K562 (cell line): Measurements from ENCODE around the gene ABL1. TPM values are rescaled to one million over a fixed set of nuclear protein-coding genes. Genes with fewer than 3 reads are reported as not detected.

Experiments
- ATAC-seq: fragments of 200-7000 bp; cut with Tn5 transposase; 3 replicates; pipeline ENCODE4 v1.9.1; 2020; ENCODE audit warnings: moderate library complexity
- BruUV-seq: library from RNA; stranded (reverse); fragments of 400-500 nt; replicated peaks from 2 replicates; lab custom pipeline; 2021; lab: Mats Ljungman, UMichigan
- CTCF ChIA-PET: fragments of 300-600 bp; formaldehyde crosslinking; extraction: SDS; loops from one replicate; lab custom pipeline; 2021; ENCODE audit warnings: low intra/inter-chr PET ratio; lab: Yijun Ruan, JAX
- POLR2A ChIA-PET: fragments of 300-600, 350-650 bp; sonication (Branson Sonifier 250); formaldehyde crosslinking; extraction: SDS; loops from one replicate; lab custom pipeline; 2021; ENCODE audit warnings: antibody characterized with exemption, inconsistent platforms; lab: Yijun Ruan, JAX
- DNase-seq, 4 experiments: peaks; one replicate each; pipeline versions ENCODE4 v3.0.0 to v3.0.0-alpha.2; 2011 to 2018; ENCODE audit warnings: low spot score in 3 of 4, mixed read lengths in 3 of 4; ENCODE audit errors: extremely low read depth in 1 of 4
- FAIRE-seq: peaks from 2 replicates; lab custom pipeline; 2011; peaks lifted over from hg19 to GRCh38; lab: Jason Lieb, UNC
- H2AFZ ChIP-seq: 2 replicates; pipeline ENCODE4 v1.6.0; 2011; ENCODE audit warnings: low read depth, low read length, control low read depth, inconsistent platforms
- H3K27ac ChIP-seq: fragments of 200-600 bp; 3 replicates; pipeline ENCODE4 v1.8.0; 2011; ENCODE audit warnings: low read depth, mild to moderate bottlenecking, control low read depth, inconsistent platforms, low read length, moderate library complexity, mixed read lengths; ENCODE audit errors: extremely low read depth
- H3K27me3 ChIP-seq, 2 experiments: fragments of 300-600 bp in 1 of 2; 2 replicates in 1 of 2; 3 replicates in 1 of 2; pipeline versions ENCODE4 v1.6.0 to v1.8.0; 2011; ENCODE audit warnings: inconsistent platforms in 2 of 2, low read length in 2 of 2, mild to moderate bottlenecking in 1 of 2, mixed read lengths in 1 of 2, moderate library complexity in 1 of 2; ENCODE audit not compliant: control insufficient read depth in 2 of 2, insufficient read depth in 2 of 2
- H3K36me3 ChIP-seq: fragments of 300-600 bp; 3 replicates; pipeline ENCODE4 v1.8.0; 2011; ENCODE audit warnings: mild to moderate bottlenecking, low read length, inconsistent platforms; ENCODE audit not compliant: control insufficient read depth, insufficient read depth
- H3K4me1 ChIP-seq, 2 experiments: fragments of 200-600 bp in 1 of 2; replicated peaks in 1 of 2; 2 replicates in 1 of 2; 3 replicates in 1 of 2; pipeline versions ENCODE4 v1.5.1 to v1.8.0; 2011; ENCODE audit warnings: inconsistent platforms in 2 of 2, low read length in 2 of 2, mild to moderate bottlenecking in 1 of 2, mixed read lengths in 1 of 2, moderate library complexity in 1 of 2; ENCODE audit not compliant: control insufficient read depth in 2 of 2, insufficient read depth in 2 of 2
- H3K4me2 ChIP-seq: 2 replicates; pipeline ENCODE4 v1.6.1; 2011; ENCODE audit warnings: low read length, control low read depth, inconsistent platforms, mixed read lengths; ENCODE audit not compliant: insufficient read depth
- H3K4me3 ChIP-seq: fragments of 200-600 bp; sonication (generic), shearing (Covaris generic); 2 replicates; pipeline ENCODE4 v1.5.1; 2016; ENCODE audit warnings: control low read depth, inconsistent platforms
- H3K79me2 ChIP-seq: fragments of 200-600 bp; 3 replicates; pipeline ENCODE4 v1.8.0; 2011; ENCODE audit warnings: low read length, inconsistent platforms; ENCODE audit not compliant: control insufficient read depth, insufficient read depth
- H3K9ac ChIP-seq, 2 experiments: 2 replicates each; pipeline versions ENCODE4 v1.6.0 to v1.6.1; 2011; ENCODE audit warnings: low read depth in 2 of 2, low read length in 2 of 2, control low read depth in 1 of 2, inconsistent platforms in 1 of 2, mild to moderate bottlenecking in 1 of 2, mixed read lengths in 1 of 2; ENCODE audit not compliant: insufficient read depth in 1 of 2
- H3K9me1 ChIP-seq: one replicate; pipeline ENCODE4 v1.6.0; 2011; ENCODE audit warnings: inconsistent platforms, mild to moderate bottlenecking, low read length, moderate library complexity; ENCODE audit not compliant: control insufficient read depth, insufficient read depth
- H3K9me3 ChIP-seq: replicated peaks from 2 replicates; pipeline ENCODE4 v1.5.1; 2011; ENCODE audit warnings: low read depth, low read length, inconsistent platforms; ENCODE audit not compliant: control insufficient read depth, insufficient read depth
- H4K20me1 ChIP-seq: replicated peaks from 2 replicates; pipeline ENCODE4 v1.6.1; 2011; ENCODE audit warnings: low read length, inconsistent platforms, mixed read lengths; ENCODE audit not compliant: control insufficient read depth, insufficient read depth
- GTF2F1 ChIP-seq: IDR thresholded peaks from 2 replicates; pipeline ENCODE4 v1.6.1; 2011; ENCODE audit warnings: low read depth, low read length, improper control_type of control experiment
- LCOR ChIP-seq: sonication (generic); formaldehyde crosslinking; IDR thresholded peaks from 2 replicates; pipeline ENCODE4 v1.8.0; 2022; ENCODE audit warnings: mild to moderate bottlenecking, missing genetic modification reagents
- MAFK ChIP-seq: IDR thresholded peaks from 2 replicates; pipeline ENCODE4 v1.6.1; 2011; ENCODE audit warnings: low read length, improper control_type of control experiment
- MLX ChIP-seq, 2 experiments: fragments of 450-650 bp in 1 of 2; sonication (generic) in 1 of 2; formaldehyde crosslinking; conservative IDR thresholded peaks; 2 replicates each; pipeline versions ENCODE4 v1.4.0 to v1.8.1; 2020 to 2022; ENCODE audit warnings: mild to moderate bottlenecking in 1 of 2, missing genetic modification reagents in 1 of 2
- MYC ChIP-seq, 2 experiments: fragments of 250-450 bp in 1 of 2; sonication (Bioruptor Pico) in 1 of 2; IDR thresholded peaks; 2 replicates each; pipeline versions ENCODE4 v1.5.1 to v1.6.1; 2012 to 2021; ENCODE audit warnings: low read depth in 2 of 2, borderline replicate concordance in 1 of 2, improper control_type of control experiment in 1 of 2, low read length in 1 of 2, mild to moderate bottlenecking in 1 of 2, moderate library complexity in 1 of 2
- RCOR1 ChIP-seq, 2 experiments: IDR thresholded peaks; 2 replicates each; pipeline ENCODE4 v1.6.1; 2012; ENCODE audit warnings: low read depth in 2 of 2, low read length in 2 of 2, borderline replicate concordance in 1 of 2, improper control_type of control experiment in 1 of 2
- ZNF316 ChIP-seq: fragments of 450-650 bp; IDR thresholded peaks from 2 replicates; pipeline ENCODE4 v1.6.1; 2016
- ZNF584 ChIP-seq: fragments of 200-800 bp; sonication (Bioruptor generic); IDR thresholded peaks from 2 replicates; pipeline ENCODE4 v1.6.1; 2016; ENCODE audit warnings: low read depth, mild to moderate bottlenecking, missing genetic modification characterization, missing compliant biosample characterization
- WGBS: fragments of 100-300 bp; shearing (Covaris generic); methylation state at CpG from one replicate; pipeline ENCODE4 v1.1.6; 2016; ENCODE audit warnings: low coverage, mixed read lengths; ENCODE audit not compliant: insufficient coverage; ENCODE audit errors: missing lambda C conversion rate; 5-methylcytosine and 5-hydroxymethylcytosine counted together
- in situ Hi-C: fragments of 300-500 bp; cut with MboI; formaldehyde crosslinking; loops from 4 replicates; pipeline ENCODE4 v1.15.0; 2018; ENCODE audit warnings: inconsistent platforms, mixed read lengths
- intact Hi-C: fragments of 100-400 bp; cut with micrococcal nuclease; formaldehyde crosslinking; loops from 2 replicates; pipeline ENCODE4 v1.14.2; 2022
- polyA plus RNA-seq, 8 experiments: library from polyadenylated mRNA; depleted of rRNA in 4 of 8; stranded (reverse) in 5 of 8; unstranded in 3 of 8; fragments of >200 nt; fragmentation: Nextera tagmentation in 2 of 8; fragmentation: Illumina TruSeq in 1 of 8; extraction: Ambion mirVana in 2 of 8; extraction: Trizol in 1 of 8; gene quantifications; 2 replicates each; pipeline versions ENCODE4 v1.2.1 to v1.2.3, GENCODE V29; 2011 to 2014; ENCODE audit warnings: inconsistent platforms in 1 of 8, missing spikeins in 1 of 8
- total RNA-seq, 7 experiments: library from RNA; depleted of rRNA in 6 of 7; stranded (reverse); fragments of >200 nt in 6 of 7; fragmentation: Illumina TruSeq in 2 of 7; extraction: Trizol in 2 of 7; gene quantifications; 2 replicates each; pipeline versions ENCODE4 v1.2.1 to v1.2.3, GENCODE V29; 2011 to 2021; ENCODE audit warnings: low replicate concordance in 1 of 7
- TF ChIP-seq, protein P1 (sequence below): fragments of 450-650 bp; IDR thresholded peaks from 2 replicates; pipeline ENCODE4 v1.6.1; 2016; ENCODE audit warnings: missing biosample characterization, missing genetic modification characterization
- TF ChIP-seq, protein P2 (sequence below): sonication (generic); formaldehyde crosslinking; IDR thresholded peaks from 2 replicates; pipeline ENCODE4 v1.8.1; 2023; ENCODE audit warnings: mild to moderate bottlenecking, missing genetic modification reagents

The ABL1 gene
- total and polyA plus RNA-seq, 9 of the 15 experiments (the other 6 are each of a cell fraction or from before 2014, with no cell fraction given): 1.5 to 130 (median 37.8) TPM

DNA sequence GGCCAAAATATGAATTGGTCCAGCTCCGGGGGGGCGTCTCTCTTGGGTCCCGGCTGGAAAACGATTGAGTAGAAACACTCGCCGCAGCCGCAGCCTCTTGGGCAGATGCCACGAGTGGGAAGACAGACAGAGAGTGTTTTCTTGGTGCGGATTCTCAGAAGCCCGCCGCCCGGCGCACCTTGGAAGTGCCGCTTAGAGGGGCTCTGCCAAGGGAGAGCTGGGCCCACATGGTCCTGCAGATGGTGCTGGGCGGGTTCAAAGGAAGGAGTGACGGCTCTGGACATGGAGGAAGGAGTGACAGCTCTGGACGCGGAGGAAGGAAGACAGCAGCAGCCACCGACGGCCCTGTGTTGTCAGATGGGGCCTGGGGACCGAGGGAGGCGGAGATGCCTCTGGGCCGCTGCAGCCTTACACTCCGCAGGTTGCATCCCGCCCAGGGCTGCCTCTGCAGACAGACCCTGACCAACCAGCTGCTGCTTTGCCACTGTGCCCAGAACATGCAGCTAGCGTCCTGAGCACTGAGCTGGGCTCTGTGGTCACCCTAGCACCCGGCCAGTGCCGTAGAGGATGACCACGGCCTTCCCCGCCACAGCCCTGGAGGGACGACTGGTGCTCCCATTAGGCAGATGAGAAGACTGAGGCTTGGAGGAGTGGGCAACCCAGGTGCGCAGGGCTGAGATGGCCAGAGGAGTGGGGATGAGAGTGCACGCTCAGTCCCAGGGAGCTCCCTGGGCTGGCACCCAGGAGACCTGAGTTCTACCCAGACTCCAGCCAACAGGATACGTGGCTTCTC, 82.3 kb downstream of the ABL1 start:
- Histone ChIP-seq H2AFZ (no peak overlapping the region), H3K79me2 (no peaks in the 10 kb centered on the region), H4K20me1 (peaks cover 93% of the 10 kb centered on the region)
- intact Hi-C loops: no loop called here
- TF ChIP-seq MYC (IDR thresholded peaks at IDR 0.05; ENCODE audit: low read depth, low read length) (peak; percentile 4; the same call in 1 of the 2 replicates), MYC (CRISPR knock-in tag; IDR thresholded peaks at IDR 0.05; ENCODE audit: borderline replicate concordance, low read depth) (no peak), GTF2F1 (peak; percentile 62; the same call in 1 of the 2 replicates), ZNF584 (CRISPR knock-in tag) (no peak), RCOR1 (IDR thresholded peaks at IDR 0.05; ENCODE audit: borderline replicate concordance in 1 of 2, low read depth in 2 of 2, low read length in 2 of 2) (peak in 1 of 2 experiments; percentile 76; a peak in 3 of 4 replicates), ZNF316 (no peak), MLX (CRISPR knock-in tag; conservative IDR thresholded peaks at IDR 0.05) (peak in 1 of 2 experiments; percentile 83; a peak in 1 of 4 replicates), MAFK (0 out of 2 replicates have a peak, but pooled peaks have one; percentile 2), LCOR (CRISPR knock-in tag) (no peak)
- TF ChIP-seq, protein P1, sequence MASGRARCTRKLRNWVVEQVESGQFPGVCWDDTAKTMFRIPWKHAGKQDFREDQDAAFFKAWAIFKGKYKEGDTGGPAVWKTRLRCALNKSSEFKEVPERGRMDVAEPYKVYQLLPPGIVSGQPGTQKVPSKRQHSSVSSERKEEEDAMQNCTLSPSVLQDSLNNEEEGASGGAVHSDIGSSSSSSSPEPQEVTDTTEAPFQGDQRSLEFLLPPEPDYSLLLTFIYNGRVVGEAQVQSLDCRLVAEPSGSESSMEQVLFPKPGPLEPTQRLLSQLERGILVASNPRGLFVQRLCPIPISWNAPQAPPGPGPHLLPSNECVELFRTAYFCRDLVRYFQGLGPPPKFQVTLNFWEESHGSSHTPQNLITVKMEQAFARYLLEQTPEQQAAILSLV: no peak
- TF ChIP-seq, protein P2, sequence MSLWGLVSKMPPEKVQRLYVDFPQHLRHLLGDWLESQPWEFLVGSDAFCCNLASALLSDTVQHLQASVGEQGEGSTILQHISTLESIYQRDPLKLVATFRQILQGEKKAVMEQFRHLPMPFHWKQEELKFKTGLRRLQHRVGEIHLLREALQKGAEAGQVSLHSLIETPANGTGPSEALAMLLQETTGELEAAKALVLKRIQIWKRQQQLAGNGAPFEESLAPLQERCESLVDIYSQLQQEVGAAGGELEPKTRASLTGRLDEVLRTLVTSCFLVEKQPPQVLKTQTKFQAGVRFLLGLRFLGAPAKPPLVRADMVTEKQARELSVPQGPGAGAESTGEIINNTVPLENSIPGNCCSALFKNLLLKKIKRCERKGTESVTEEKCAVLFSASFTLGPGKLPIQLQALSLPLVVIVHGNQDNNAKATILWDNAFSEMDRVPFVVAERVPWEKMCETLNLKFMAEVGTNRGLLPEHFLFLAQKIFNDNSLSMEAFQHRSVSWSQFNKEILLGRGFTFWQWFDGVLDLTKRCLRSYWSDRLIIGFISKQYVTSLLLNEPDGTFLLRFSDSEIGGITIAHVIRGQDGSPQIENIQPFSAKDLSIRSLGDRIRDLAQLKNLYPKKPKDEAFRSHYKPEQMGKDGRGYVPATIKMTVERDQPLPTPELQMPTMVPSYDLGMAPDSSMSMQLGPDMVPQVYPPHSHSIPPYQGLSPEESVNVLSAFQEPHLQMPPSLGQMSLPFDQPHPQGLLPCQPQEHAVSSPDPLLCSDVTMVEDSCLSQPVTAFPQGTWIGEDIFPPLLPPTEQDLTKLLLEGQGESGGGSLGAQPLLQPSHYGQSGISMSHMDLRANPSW (CRISPR knock-in tag): peak; percentile 94
- TF ChIP-seq, all 486 proteins: peak for 6
- Histone ChIP-seq H3K9ac (peak overlapping the region in 1 of 2 experiments; percentile 12; a peak in 1 of 4 replicates), H3K9me3 (no peaks in the 10 kb centered on the region), H3K4me1 (peaks cover 0 to 63% of the 10 kb centered on the region in 2 experiments; a peak in 2 of 5 replicates), H3K27me3 (peaks cover 97 to 100% of the 10 kb centered on the region in 2 experiments), H3K9me1 (peaks cover 4% of the 10 kb centered on the region), H3K4me3 (no peak overlapping the region), H3K27ac (no peak overlapping the region), H3K4me2 (no peak overlapping the region), H3K36me3 (no peaks in the 10 kb centered on the region)
- CTCF ChIA-PET: no interaction called here
- DNase-seq: peak in 3 of 4 experiments; percentile 66 to 71 (median 68)
- no TSS peak for BruUV-seq
- in situ Hi-C loops: no loop called here
- WGBS: 5% methylated on average over 34 of the region's 34 CpGs
- POLR2A ChIA-PET: interaction anchor here (0.6 to 26.8 kb wide), 12 partner anchors 5 to 161 kb away, joined by 3 to 582 read pairs (median 5); partner anchors contain the start of gene QRFP
- peak; percentile 1 for ATAC-seq
- FAIRE-seq: no peak
